GM10847 (cell line): Measurements from ENCODE around the gene ZNF541.

ENCODE experiments used
- POLR2A ChIP-seq: IDR thresholded peaks from 2 replicates; pipeline ENCODE4 v1.6.1; 2011; ENCODE audit not compliant: insufficient read length; ENCODE audit errors: extremely low read depth

Gene ZNF541

DNA sequence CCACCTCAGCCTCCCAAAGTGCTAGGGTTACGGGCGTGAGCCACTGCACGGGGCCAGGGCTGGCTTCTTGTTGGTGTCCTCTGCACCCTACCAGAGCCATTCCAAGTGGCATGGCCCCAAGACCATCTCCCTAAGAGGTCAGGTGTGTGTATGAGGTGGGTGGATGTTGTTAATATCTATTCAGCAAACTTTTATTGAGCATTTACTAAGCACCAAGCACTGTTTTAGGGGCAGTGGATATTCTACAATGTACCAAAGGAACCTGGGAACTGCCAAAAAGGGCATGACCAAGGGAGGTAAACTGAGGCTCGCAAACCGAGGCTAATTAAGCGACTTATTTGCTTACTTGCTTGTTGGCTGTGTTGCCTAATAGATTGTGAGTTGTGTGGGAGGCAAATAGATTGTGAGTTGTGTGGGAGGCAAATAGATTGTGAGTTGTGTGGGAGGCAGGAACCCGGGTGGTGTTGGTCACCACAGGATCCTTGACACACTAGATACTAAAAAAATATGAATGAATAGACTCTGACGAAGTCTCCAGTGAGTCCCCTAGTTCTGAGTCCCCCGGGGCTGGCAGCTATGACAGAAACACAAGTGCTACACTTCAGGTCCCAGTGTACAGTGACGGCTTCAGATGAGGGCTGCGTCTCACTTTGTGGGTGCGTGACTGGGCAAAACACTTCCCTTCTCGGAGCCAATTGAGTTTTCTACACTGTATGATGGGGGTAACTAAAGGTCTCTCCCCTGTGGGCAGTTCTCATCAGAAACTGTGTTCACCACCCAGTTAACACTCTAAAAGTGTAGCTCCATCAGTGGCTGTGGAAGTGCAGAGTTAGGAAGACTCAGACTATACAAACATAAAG lies 31.0 kb upstream of the ZNF541 start:
- no peak for TF ChIP-seq POLR2A

DNA sequence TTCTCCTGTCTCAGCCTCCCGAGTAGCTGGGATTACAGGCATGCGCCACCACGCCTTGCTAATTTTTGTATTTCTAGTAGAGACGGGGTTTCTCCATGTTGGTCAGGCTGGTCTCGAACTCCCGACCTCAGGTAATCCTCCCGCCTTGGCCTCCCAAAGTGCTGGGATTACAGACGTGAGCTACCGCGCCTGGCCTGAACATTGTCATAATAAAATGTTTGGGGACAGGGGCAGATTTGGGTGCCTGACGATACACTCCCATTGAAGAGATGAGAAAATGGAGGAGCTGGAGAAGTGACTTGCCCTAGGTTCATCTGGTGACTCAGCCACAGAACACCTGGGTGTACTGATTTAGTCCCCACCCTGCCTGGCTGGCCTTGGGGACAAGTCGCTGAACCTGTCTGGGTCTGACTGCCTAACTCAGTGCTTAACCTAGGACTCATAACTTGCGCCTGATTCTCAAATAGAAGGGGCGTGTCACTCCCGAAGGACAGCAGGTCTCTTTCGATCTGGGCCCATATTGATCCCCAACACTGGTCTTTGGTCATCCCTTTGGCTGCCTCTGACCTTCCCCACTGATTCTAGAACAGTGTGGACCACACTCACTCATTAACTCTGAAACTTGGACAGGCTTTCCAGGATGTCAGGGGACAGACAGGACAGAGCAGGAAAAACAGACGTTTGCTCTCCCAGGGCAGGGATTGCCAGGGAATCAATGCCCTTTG lies 28.4 kb upstream of the ZNF541 start:
- TF ChIP-seq POLR2A = no peak

DNA sequence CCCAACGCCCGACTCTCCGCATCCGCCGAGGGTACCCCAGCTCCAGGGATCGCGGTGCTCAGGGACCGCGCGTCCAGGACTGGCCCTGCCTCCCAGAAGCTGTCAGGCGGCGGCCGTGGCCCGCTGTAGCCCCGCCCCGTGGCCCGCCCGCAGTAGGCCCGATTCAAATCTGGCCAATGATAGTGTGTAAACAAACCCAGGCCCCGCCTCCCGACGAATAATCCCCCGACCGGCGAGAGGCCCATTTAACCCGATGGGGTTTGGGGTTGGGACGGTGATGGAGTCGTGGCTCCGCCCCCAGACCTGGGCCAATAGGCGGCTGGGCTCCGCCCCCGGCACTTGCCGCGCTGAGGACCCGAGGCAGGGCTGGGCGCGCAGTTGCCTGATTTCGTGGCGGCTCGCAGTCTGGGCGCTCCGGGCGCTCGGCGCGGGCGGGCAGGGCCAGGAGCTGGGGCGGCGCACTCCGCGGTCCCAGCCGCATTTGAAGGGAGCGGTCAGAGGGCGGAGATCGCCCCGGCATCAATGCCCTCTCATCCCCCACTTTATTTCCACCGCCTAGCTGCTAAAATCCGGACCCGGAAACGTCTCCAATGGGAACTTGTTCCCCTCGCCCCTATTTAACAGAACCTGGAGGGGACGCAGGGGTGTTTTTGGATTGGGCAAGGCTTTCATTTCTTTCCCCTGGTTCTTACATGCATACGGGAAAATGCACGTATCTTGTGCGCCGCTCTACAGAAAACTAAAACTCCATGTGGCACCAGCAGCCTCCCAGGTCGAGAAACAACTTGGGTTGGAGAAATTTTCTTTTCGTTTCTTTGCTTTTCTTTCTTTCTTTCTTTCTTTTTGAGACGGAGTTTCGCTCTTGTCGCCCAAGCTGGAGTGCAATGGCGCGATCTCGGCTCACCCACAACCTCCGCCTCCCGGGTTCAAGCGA lies 27.6 kb upstream of the ZNF541 start:
- TF ChIP-seq POLR2A = peak; percentile 88

- no peak for TF ChIP-seq POLR2A
These were observed 25.7 kb upstream of the ZNF541 start for GRCh38 chr19:47598407-47599349.

DNA sequence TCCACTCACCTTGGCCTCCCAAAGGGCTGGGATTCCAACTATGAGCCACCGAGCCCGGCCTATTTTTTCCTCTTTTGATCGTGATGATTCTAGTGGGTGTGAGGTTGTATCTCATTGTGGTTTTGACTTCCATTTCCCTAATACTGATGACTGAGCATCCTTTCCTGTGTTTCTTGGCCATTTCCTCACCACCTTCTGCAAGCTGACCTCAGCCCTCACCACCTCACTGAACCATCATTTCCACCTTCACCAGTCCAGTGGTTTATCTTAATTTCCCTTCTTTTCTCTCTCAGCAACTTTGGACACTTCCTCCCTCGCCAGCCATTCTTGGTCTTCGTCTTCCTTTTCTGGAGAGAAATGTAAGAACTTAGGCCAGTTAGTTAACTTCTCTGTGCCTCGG lies 23.0 kb upstream of the ZNF541 start:
- no peak for TF ChIP-seq POLR2A

- TF ChIP-seq POLR2A = no peak
These were observed 20.9 kb upstream of the ZNF541 start for GRCh38 chr19:47593860-47594259.

DNA sequence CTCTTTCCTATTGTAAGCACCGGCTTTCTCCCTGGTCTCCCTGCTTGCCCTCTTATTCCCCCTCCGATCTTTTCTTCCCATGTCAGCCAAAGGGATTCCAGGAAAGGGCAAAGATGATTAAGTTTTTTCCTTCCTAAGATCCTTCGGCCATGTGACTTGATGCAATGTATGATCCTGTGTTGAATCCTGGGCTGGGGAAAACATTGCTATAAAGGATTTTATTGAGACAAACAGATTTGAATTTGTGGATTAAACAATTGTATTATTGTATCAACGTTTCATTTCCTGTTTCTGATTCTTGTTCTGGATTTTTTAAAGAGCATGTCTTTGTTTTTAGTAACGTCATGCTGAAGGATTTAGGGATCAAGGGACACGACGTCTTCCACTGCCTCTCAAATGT lies 16.9 kb upstream of the ZNF541 start:
- no peak for TF ChIP-seq POLR2A

- TF ChIP-seq POLR2A = no peak
These were observed 14.3 kb upstream of the ZNF541 start for GRCh38 chr19:47587295-47587694.

GRCh38 chr19:47582320-47582909 lies 9.5 kb upstream of the ZNF541 start:
- TF ChIP-seq POLR2A = no peak

DNA sequence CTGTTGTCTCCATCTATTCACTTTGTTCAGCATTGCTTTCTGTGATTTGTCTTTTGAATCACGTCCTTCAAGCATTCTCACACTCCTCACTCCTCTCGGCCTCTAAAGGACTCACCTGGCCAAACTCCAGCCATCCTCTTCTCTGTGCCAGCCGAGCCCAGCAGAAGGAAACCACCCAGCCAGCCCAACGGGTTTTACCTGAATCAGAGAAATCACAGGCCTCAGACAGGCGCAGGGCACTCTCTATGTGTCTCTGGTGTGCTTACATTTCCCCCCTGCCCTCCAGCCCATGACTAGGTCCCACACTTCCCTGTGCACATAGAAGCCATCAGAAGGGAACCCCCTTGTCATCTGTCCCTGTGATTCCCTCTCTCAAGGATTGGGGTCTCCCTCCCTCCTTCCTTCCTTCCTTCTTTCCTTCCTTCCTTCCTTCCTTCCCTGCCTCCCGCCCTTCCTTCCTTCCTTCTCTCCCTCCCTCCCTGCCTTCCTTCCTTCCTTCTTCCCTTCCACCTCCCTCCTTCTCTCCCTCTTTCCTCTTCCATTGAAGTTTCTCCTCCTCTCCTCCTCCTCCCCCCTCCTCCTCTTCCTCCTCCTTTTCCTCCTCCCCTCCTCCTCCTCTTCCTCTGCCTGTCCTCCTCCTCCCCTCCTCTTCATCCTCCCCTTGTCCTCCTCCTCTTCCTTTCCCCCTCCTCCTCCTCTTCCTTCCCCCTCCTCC lies 8.8 kb upstream of the ZNF541 start:
- TF ChIP-seq POLR2A = no peak

- TF ChIP-seq POLR2A = no peak
These were observed 7.4 kb upstream of the ZNF541 start for GRCh38 chr19:47580397-47580796.

GRCh38 chr19:47572635-47573034 lies 313 bp downstream of the ZNF541 start:
- no peak for TF ChIP-seq POLR2A

DNA sequence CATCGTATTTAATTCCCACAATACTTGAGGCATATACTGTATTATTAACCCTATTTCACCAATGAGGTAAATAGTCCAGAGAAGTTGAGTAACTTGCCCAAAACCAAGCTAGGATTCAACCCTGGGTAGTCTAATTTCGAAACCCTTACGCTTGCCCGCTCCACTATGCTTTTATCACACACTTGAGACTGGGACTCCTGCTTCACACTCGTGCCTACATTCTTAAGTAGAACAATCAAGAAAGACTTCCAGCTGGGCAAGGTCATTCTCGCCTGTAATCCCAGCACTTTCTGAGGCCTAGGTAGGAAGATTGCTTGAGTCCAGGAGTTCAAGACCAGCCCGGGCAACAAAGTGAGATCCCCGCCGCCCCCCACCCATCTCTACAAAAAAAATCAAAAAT lies 3.6 kb downstream of the ZNF541 start:
- no peak for TF ChIP-seq POLR2A
